Measurements from ENCODE around the gene SULF2. TPM values are rescaled to one million over a fixed set of nuclear protein-coding genes. Genes with fewer than 3 reads are reported as not detected.

SULF2 gene
- total RNA-seq, 2 experiments from 2014 or later: 0.47 to 0.50 TPM

DNA sequence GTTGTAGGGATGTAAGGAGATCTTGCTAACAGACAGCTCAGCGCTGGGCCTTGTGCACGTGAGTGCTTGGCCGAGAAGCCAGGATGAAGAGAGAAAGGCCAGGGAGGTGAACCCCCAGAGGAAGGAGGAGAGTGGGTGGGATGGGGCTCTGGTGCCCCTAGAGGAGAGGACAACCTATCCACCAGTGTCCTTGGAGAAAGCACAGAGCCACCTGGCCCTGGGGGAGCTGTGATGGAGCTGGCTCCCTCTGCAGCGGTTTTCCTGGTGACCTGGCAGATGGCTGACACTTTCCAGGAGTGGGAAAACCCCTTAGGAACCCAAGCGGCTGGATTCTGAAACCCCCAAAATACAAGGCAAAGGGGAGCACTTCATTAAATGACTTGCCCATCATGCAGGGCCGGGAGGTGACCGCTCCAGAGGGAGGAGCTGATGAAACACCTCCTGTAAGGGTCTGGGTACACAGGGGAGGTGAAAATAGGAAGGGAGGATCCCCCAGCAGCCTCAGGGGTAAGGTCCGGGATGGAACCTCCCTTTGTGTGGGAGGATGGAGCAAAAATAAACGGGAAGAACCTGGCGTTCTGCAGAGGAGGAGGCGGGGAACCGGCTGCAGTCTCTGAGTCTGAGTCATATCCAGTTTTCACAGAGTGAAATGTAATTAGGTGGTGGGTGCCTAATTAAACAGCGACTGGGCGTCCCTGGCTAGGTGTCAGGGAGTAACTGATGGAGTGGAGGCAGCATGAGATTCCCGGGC lies 80.4 kb downstream of the SULF2 start:
- DNase-seq (no peak), ATAC-seq (no peak)
- no peaks in the 10 kb centered on the region for H3K9me3 Mint-ChIP-seq
- ChIA-PET POLR2A (no interaction called here), CTCF (interaction anchor here (1.4 to 1.6 kb wide), 2 partner anchors 13 to 916 kb away, joined by 3 to 4 read pairs; no protein-coding TSS in a partner anchor)
- H3K27ac Mint-ChIP-seq: no peak overlapping the region
- TF ChIP-seq, protein P1, sequence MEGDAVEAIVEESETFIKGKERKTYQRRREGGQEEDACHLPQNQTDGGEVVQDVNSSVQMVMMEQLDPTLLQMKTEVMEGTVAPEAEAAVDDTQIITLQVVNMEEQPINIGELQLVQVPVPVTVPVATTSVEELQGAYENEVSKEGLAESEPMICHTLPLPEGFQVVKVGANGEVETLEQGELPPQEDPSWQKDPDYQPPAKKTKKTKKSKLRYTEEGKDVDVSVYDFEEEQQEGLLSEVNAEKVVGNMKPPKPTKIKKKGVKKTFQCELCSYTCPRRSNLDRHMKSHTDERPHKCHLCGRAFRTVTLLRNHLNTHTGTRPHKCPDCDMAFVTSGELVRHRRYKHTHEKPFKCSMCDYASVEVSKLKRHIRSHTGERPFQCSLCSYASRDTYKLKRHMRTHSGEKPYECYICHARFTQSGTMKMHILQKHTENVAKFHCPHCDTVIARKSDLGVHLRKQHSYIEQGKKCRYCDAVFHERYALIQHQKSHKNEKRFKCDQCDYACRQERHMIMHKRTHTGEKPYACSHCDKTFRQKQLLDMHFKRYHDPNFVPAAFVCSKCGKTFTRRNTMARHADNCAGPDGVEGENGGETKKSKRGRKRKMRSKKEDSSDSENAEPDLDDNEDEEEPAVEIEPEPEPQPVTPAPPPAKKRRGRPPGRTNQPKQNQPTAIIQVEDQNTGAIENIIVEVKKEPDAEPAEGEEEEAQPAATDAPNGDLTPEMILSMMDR (IDR thresholded peaks at IDR 0.05): no peak
- intact Hi-C loops (cut with micrococcal nuclease): no loop called here
- no peaks in the 10 kb centered on the region for H3K4me1 Mint-ChIP-seq (ENCODE audit: low read depth)
- H3K27me3 Mint-ChIP-seq: peaks cover 2% of the 10 kb centered on the region
- H3K36me3 Mint-ChIP-seq (ENCODE audit: low read depth): no peaks in the 10 kb centered on the region
- H3K4me3 Mint-ChIP-seq: no peak overlapping the region

DNA sequence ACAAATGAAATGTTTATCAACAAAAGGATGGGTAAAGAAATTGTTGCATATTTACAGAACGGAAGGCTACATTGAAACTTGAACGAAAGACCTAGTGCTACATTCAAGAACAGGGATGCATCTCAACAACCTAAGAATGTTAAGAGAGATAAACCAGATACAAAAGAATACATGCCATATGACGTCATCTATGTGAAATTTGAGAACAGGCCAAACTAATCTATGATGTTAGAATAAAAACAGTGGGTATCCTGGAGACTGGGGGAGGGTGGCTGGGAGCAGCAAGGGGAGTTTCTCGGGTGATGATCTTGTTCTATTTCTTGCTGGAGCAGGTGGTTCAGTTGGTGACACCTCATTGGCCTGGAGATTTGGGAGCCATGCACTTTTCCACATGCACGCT lies 81.5 kb downstream of the SULF2 start:
- CTCF ChIA-PET: interaction anchor here (1.4 to 1.6 kb wide), 2 partner anchors 12 to 917 kb away, joined by 3 to 4 read pairs; no protein-coding TSS in a partner anchor
- POLR2A ChIA-PET: no interaction called here
- Mint-ChIP-seq H3K36me3 (ENCODE audit: low read depth) (no peaks in the 10 kb centered on the region), H3K9me3 (no peaks in the 10 kb centered on the region), H3K4me1 (ENCODE audit: low read depth) (no peaks in the 10 kb centered on the region), H3K4me3 (no peak overlapping the region), H3K27ac (no peak overlapping the region), H3K27me3 (no peaks in the 10 kb centered on the region)
- ATAC-seq (no peak), DNase-seq (no peak)
- intact Hi-C loops (cut with micrococcal nuclease): no loop called here
- TF ChIP-seq, protein P1 (IDR thresholded peaks at IDR 0.05): no peak

DNA sequence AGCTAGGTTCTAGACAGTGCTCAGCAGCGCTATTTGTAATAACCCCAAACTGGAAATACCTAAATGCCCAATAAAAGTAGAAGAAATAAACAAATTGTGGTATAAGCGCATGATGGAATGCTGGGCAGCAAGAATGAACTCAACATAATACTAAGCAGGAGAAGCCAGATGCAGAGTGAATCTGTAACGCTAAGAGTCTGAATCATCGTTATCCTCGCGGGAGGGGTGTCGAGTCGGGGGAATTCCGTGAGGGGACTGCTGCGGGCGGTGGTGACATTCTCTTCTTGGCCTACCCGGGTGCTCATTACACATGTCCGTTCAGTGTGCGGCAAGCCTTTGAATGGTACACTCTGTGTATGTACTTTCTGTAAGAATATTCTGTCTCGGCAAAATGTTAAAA lies 83.7 kb downstream of the SULF2 start:
- ATAC-seq (no peak), DNase-seq (no peak)
- CTCF ChIA-PET: interaction anchor here (1.3 kb wide), 1 partner anchor 24 kb away, joined by 4 read pairs; no protein-coding TSS in a partner anchor
- no peak overlapping the region for H3K4me3 Mint-ChIP-seq
- intact Hi-C loops (cut with micrococcal nuclease): no loop called here
- no peak overlapping the region for H3K27ac Mint-ChIP-seq
- H3K27me3 Mint-ChIP-seq: no peaks in the 10 kb centered on the region
- H3K4me1 Mint-ChIP-seq (ENCODE audit: low read depth): no peaks in the 10 kb centered on the region
- POLR2A ChIA-PET: no interaction called here
- TF ChIP-seq, protein P1 (IDR thresholded peaks at IDR 0.05): no peak
- no peaks in the 10 kb centered on the region for H3K36me3 Mint-ChIP-seq (ENCODE audit: low read depth)
- no peaks in the 10 kb centered on the region for H3K9me3 Mint-ChIP-seq

DNA sequence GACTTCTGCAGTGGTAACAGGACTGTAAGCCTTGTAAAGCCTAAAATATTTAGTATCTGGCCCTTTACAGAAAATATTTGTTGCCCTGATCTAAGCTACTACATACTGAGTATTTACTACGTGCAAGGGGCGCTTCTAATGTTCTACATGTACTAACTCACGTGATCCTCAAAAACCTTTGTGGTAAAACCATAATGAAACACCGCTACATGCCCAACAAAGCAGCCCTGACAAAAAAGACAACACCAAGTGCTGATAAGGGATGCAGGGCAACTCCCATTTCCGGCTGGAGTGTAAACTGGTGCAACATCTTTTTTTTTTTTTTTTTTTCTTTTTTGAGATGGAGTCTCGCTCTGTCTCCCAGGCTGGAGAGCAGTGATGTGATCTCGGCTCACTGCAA lies 85.0 kb downstream of the SULF2 start:
- Mint-ChIP-seq H3K4me1 (ENCODE audit: low read depth) (peaks cover 1% of the 10 kb centered on the region), H3K36me3 (ENCODE audit: low read depth) (no peaks in the 10 kb centered on the region), H3K9me3 (no peaks in the 10 kb centered on the region), H3K27me3 (no peaks in the 10 kb centered on the region), H3K4me3 (no peak overlapping the region), H3K27ac (no peak overlapping the region)
- ChIA-PET CTCF (no interaction called here), POLR2A (interaction anchor here (0.6 kb wide), 1 partner anchor 710 kb away, joined by 3 read pairs; no protein-coding TSS in a partner anchor)
- intact Hi-C loops (cut with micrococcal nuclease): no loop called here
- TF ChIP-seq, protein P1 (IDR thresholded peaks at IDR 0.05): no peak
- no peak for ATAC-seq
- no peak for DNase-seq

DNA sequence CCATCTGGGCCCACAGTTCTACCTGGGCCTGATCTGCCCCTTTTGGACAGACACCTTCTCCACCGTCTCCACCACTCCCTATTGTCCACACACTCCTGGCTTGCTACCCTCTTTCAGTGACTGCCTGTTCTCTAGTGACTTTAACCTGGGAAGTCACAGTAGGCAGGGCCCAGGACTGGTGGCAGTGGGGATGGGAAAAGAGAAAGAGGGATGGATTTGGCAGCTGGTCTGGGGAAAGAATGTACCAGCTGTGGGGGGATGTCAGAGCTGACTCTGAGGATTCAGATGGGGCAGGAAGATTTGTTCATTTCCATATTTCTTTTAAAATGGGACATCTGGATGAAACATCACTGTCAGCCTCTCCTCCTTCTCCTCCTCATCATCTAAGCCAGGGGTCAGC lies 85.5 kb downstream of the SULF2 start:
- H3K27ac Mint-ChIP-seq: no peak overlapping the region
- intact Hi-C loops (cut with micrococcal nuclease): no loop called here
- ChIA-PET POLR2A (interaction anchor here (0.6 kb wide), 1 partner anchor 711 kb away, joined by 3 read pairs; no protein-coding TSS in a partner anchor), CTCF (no interaction called here)
- DNase-seq: no peak
- TF ChIP-seq, protein P1 (IDR thresholded peaks at IDR 0.05): no peak
- no peak for ATAC-seq
- peaks cover 5% of the 10 kb centered on the region for H3K4me1 Mint-ChIP-seq (ENCODE audit: low read depth)
- H3K4me3 Mint-ChIP-seq: no peak overlapping the region
- H3K36me3 Mint-ChIP-seq (ENCODE audit: low read depth): no peaks in the 10 kb centered on the region
- no peaks in the 10 kb centered on the region for H3K9me3 Mint-ChIP-seq
- no peaks in the 10 kb centered on the region for H3K27me3 Mint-ChIP-seq
